ENCODE results near the gene SNTG2.

Gene SNTG2

GRCh38 chr2:1393321-1393720 is 442.7 kb downstream of the SNTG2 start:
- H2BK12ac ChIP-seq (ENCODE audit: low read length): no peak overlapping the region
- no peaks in the 10 kb centered on the region for H3K9me3 ChIP-seq (replicated peaks in 1 of 2; ENCODE audit: control insufficient read depth in 2 of 2, insufficient read depth in 1 of 2, low read depth in 1 of 2, low read length in 2 of 2)
- H3K27me3 ChIP-seq (ENCODE audit: control insufficient read depth in 3 of 3, insufficient read depth in 3 of 3, low read depth in 1 of 3, low read length in 3 of 3): no peaks in the 10 kb centered on the region
- H2AFZ ChIP-seq (ENCODE audit: low read length): no peak overlapping the region
- no peak overlapping the region for H3K4ac ChIP-seq (ENCODE audit: low read length)
- H3K9ac ChIP-seq (ENCODE audit: low read depth, low read length, poor library complexity): no peak overlapping the region
- peak overlapping the region in 1 of 2 donors; percentile 16 for H3K4me3 ChIP-seq (ENCODE audit: low read length in 2 of 2)
- no peak overlapping the region for H3K14ac ChIP-seq (ENCODE audit: low read length)
- no peak overlapping the region for H4K91ac ChIP-seq (ENCODE audit: low read depth, low read length, poor library complexity)
- H3K18ac ChIP-seq (ENCODE audit: low read length): no peak overlapping the region
- H3K4me2 ChIP-seq (ENCODE audit: insufficient read depth, low read length, poor library complexity, severe bottlenecking): no peak overlapping the region
- no peaks in the 10 kb centered on the region for H3K36me3 ChIP-seq (replicated peaks in 1 of 2; ENCODE audit: control insufficient read depth in 2 of 2, insufficient read depth in 2 of 2, low read length in 2 of 2)
- no peaks in the 10 kb centered on the region for H3K79me1 ChIP-seq (ENCODE audit: low read depth, low read length)
- H4K8ac ChIP-seq (ENCODE audit: low read depth, low read length): no peak overlapping the region
- no peak overlapping the region for H3K23ac ChIP-seq (ENCODE audit: low read depth, low read length, poor library complexity)
- H2BK15ac ChIP-seq (ENCODE audit: low read length): no peak overlapping the region
- WGBS, 2 donors (ENCODE audit: extremely low coverage in 2 of 2, insufficient read length in 2 of 2, insufficient replicate concordance in 1 of 2): no CpG with 5 or more reads among the region's 2 CpGs
- H2BK5ac ChIP-seq (ENCODE audit: low read length): no peak overlapping the region
- DNase-seq (ENCODE audit: low spot score): no peak
- H3K27ac ChIP-seq (replicated peaks; ENCODE audit: low read length): no peak overlapping the region
- no peak overlapping the region for H2AK5ac ChIP-seq (ENCODE audit: low read depth, low read length)
- no peak overlapping the region for H2BK120ac ChIP-seq (ENCODE audit: low read depth, low read length)
- H3K4me1 ChIP-seq (ENCODE audit: control insufficient read depth in 2 of 2, insufficient read depth in 1 of 2, low read depth in 1 of 2, low read length in 2 of 2): no peaks in the 10 kb centered on the region

DNA sequence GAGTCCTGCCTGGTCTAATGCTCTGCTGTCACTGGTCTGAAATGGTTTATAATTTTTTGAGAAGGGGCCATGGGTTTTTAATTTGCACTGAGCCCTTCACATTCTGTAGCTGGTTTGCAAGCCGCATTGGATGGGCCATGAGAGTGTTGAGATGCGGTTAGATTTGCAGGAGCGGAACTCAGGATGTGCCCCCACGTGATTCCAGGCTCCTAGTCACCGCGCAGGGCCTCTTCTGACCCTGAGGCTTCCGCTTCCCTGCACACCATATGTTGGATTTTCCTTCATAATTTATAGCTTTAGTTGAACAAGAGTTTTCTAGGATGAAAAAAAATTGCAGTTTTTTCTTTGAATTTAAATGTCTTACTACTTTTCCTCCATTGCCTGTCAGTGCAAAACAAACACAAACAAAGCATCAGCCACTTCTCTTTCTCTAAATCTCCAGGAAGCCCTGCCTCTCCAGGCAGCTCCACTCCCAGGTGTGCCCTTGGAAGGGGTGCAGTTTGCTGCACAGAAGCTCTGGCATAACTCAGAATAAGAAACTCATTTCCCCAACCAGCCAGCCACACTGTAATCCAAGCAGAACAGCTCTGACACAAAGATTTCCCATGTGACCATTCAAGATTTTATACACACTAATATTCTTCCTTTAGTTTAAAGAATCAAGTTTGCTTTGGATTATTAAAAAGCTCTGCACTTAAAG is 444.2 kb downstream of the SNTG2 start:
- no peak overlapping the region for H3K4me3 ChIP-seq (ENCODE audit: low read length in 2 of 2)
- no peak overlapping the region for H3K9ac ChIP-seq (ENCODE audit: low read depth, low read length, poor library complexity)
- no peak overlapping the region for H2BK120ac ChIP-seq (ENCODE audit: low read depth, low read length)
- H3K27ac ChIP-seq (replicated peaks; ENCODE audit: low read length): no peak overlapping the region
- H3K4me1 ChIP-seq (ENCODE audit: control insufficient read depth in 2 of 2, insufficient read depth in 1 of 2, low read depth in 1 of 2, low read length in 2 of 2): no peaks in the 10 kb centered on the region
- no peak overlapping the region for H2BK5ac ChIP-seq (ENCODE audit: low read length)
- no peak overlapping the region for H4K91ac ChIP-seq (ENCODE audit: low read depth, low read length, poor library complexity)
- H4K8ac ChIP-seq (ENCODE audit: low read depth, low read length): no peak overlapping the region
- H3K18ac ChIP-seq (ENCODE audit: low read length): no peak overlapping the region
- H3K4me2 ChIP-seq (ENCODE audit: insufficient read depth, low read length, poor library complexity, severe bottlenecking): no peak overlapping the region
- no peak overlapping the region for H3K14ac ChIP-seq (ENCODE audit: low read length)
- H3K4ac ChIP-seq (ENCODE audit: low read length): no peak overlapping the region
- no peak overlapping the region for H2BK12ac ChIP-seq (ENCODE audit: low read length)
- no peak overlapping the region for H2AFZ ChIP-seq (ENCODE audit: low read length)
- WGBS, 2 donors (ENCODE audit: extremely low coverage in 2 of 2, insufficient read length in 2 of 2, insufficient replicate concordance in 1 of 2): no CpG with 5 or more reads among the region's 7 CpGs
- no peak overlapping the region for H3K23ac ChIP-seq (ENCODE audit: low read depth, low read length, poor library complexity)
- no peaks in the 10 kb centered on the region for H3K36me3 ChIP-seq (replicated peaks in 1 of 2; ENCODE audit: control insufficient read depth in 2 of 2, insufficient read depth in 2 of 2, low read length in 2 of 2)
- H3K9me3 ChIP-seq (replicated peaks in 1 of 2; ENCODE audit: control insufficient read depth in 2 of 2, insufficient read depth in 1 of 2, low read depth in 1 of 2, low read length in 2 of 2): no peaks in the 10 kb centered on the region
- no peak overlapping the region for H2AK5ac ChIP-seq (ENCODE audit: low read depth, low read length)
- H2BK15ac ChIP-seq (ENCODE audit: low read length): no peak overlapping the region
- no peak for DNase-seq (ENCODE audit: low spot score)
- no peaks in the 10 kb centered on the region for H3K79me1 ChIP-seq (ENCODE audit: low read depth, low read length)
- H3K27me3 ChIP-seq (ENCODE audit: control insufficient read depth in 3 of 3, insufficient read depth in 3 of 3, low read depth in 1 of 3, low read length in 3 of 3): no peaks in the 10 kb centered on the region

GRCh38 chr2:1397350-1397749 is 446.7 kb downstream of the SNTG2 start:
- H2BK15ac ChIP-seq (ENCODE audit: low read length): no peak overlapping the region
- no peak overlapping the region for H2AFZ ChIP-seq (ENCODE audit: low read length)
- no peak overlapping the region for H4K91ac ChIP-seq (ENCODE audit: low read depth, low read length, poor library complexity)
- no peak overlapping the region for H3K27ac ChIP-seq (replicated peaks; ENCODE audit: low read length)
- no peak overlapping the region for H2BK12ac ChIP-seq (ENCODE audit: low read length)
- H3K9ac ChIP-seq (ENCODE audit: low read depth, low read length, poor library complexity): no peak overlapping the region
- WGBS, 2 donors (ENCODE audit: extremely low coverage in 2 of 2, insufficient read length in 2 of 2, insufficient replicate concordance in 1 of 2): no CpG with 5 or more reads among the region's 4 CpGs
- H3K36me3 ChIP-seq (replicated peaks in 1 of 2; ENCODE audit: control insufficient read depth in 2 of 2, insufficient read depth in 2 of 2, low read length in 2 of 2): no peaks in the 10 kb centered on the region
- no peaks in the 10 kb centered on the region for H3K9me3 ChIP-seq (replicated peaks in 1 of 2; ENCODE audit: control insufficient read depth in 2 of 2, insufficient read depth in 1 of 2, low read depth in 1 of 2, low read length in 2 of 2)
- DNase-seq (ENCODE audit: low spot score): no peak
- no peak overlapping the region for H4K8ac ChIP-seq (ENCODE audit: low read depth, low read length)
- H3K27me3 ChIP-seq (ENCODE audit: control insufficient read depth in 3 of 3, insufficient read depth in 3 of 3, low read depth in 1 of 3, low read length in 3 of 3): no peaks in the 10 kb centered on the region
- no peak overlapping the region for H3K4ac ChIP-seq (ENCODE audit: low read length)
- no peak overlapping the region for H2BK5ac ChIP-seq (ENCODE audit: low read length)
- H3K4me1 ChIP-seq (ENCODE audit: control insufficient read depth in 2 of 2, insufficient read depth in 1 of 2, low read depth in 1 of 2, low read length in 2 of 2): no peaks in the 10 kb centered on the region
- H2BK120ac ChIP-seq (ENCODE audit: low read depth, low read length): no peak overlapping the region
- H3K18ac ChIP-seq (ENCODE audit: low read length): no peak overlapping the region
- H3K4me2 ChIP-seq (ENCODE audit: insufficient read depth, low read length, poor library complexity, severe bottlenecking): no peak overlapping the region
- H3K14ac ChIP-seq (ENCODE audit: low read length): peak overlapping the region; percentile 57
- H3K4me3 ChIP-seq (ENCODE audit: low read length in 2 of 2): no peak overlapping the region
- H3K23ac ChIP-seq (ENCODE audit: low read depth, low read length, poor library complexity): no peak overlapping the region
- H3K79me1 ChIP-seq (ENCODE audit: low read depth, low read length): no peaks in the 10 kb centered on the region
- no peak overlapping the region for H2AK5ac ChIP-seq (ENCODE audit: low read depth, low read length)

- Histone ChIP-seq H2BK5ac (ENCODE audit: low read length) (no peak overlapping the region), H3K36me3 (replicated peaks in 1 of 2; ENCODE audit: control insufficient read depth in 2 of 2, insufficient read depth in 2 of 2, low read length in 2 of 2) (no peaks in the 10 kb centered on the region), H2BK120ac (ENCODE audit: low read depth, low read length) (no peak overlapping the region), H2BK15ac (ENCODE audit: low read length) (no peak overlapping the region), H3K9me3 (replicated peaks in 1 of 2; ENCODE audit: control insufficient read depth in 2 of 2, insufficient read depth in 1 of 2, low read depth in 1 of 2, low read length in 2 of 2) (no peaks in the 10 kb centered on the region), H2AK5ac (ENCODE audit: low read depth, low read length) (peak overlapping the region; percentile 33), H2BK12ac (ENCODE audit: low read length) (no peak overlapping the region), H3K14ac (ENCODE audit: low read length) (no peak overlapping the region), H3K4me3 (ENCODE audit: low read length in 2 of 2) (no peak overlapping the region), H4K8ac (ENCODE audit: low read depth, low read length) (no peak overlapping the region), H3K79me1 (ENCODE audit: low read depth, low read length) (no peaks in the 10 kb centered on the region), H4K91ac (ENCODE audit: low read depth, low read length, poor library complexity) (no peak overlapping the region), H3K27ac (replicated peaks; ENCODE audit: low read length) (no peak overlapping the region), H2AFZ (ENCODE audit: low read length) (no peak overlapping the region), H3K27me3 (ENCODE audit: control insufficient read depth in 3 of 3, insufficient read depth in 3 of 3, low read depth in 1 of 3, low read length in 3 of 3) (no peaks in the 10 kb centered on the region), H3K9ac (ENCODE audit: low read depth, low read length, poor library complexity) (peak overlapping the region; percentile 45), H3K23ac (ENCODE audit: low read depth, low read length, poor library complexity) (no peak overlapping the region), H3K4ac (ENCODE audit: low read length) (no peak overlapping the region), H3K4me2 (ENCODE audit: insufficient read depth, low read length, poor library complexity, severe bottlenecking) (no peak overlapping the region), H3K4me1 (ENCODE audit: control insufficient read depth in 2 of 2, insufficient read depth in 1 of 2, low read depth in 1 of 2, low read length in 2 of 2) (no peaks in the 10 kb centered on the region), H3K18ac (ENCODE audit: low read length) (no peak overlapping the region)
- DNase-seq (ENCODE audit: low spot score): no peak
- no CpG with 5 or more reads among the region's 7 CpGs for WGBS, 2 donors (ENCODE audit: extremely low coverage in 2 of 2, insufficient read length in 2 of 2, insufficient replicate concordance in 1 of 2)
Observed at GRCh38 chr2:1398191-1398590, 447.5 kb downstream of the SNTG2 start.
